IMR-90 (cell line): Measurements from ENCODE around the gene WDR3. TPM values are rescaled to one million over a fixed set of nuclear protein-coding genes. Genes with fewer than 3 reads are reported as not detected.

Experiments
- ATAC-seq: fragments of 200-7000 bp; cut with Tn5 transposase; 2 replicates; pipeline ENCODE4 v1.9.1; 2020; ENCODE audit warnings: low read depth, mild to moderate bottlenecking, moderate library complexity
- BruUV-seq: library from RNA; stranded (reverse); fragments of 400-500 nt; replicated peaks from 2 replicates; lab custom pipeline; 2021; lab: Mats Ljungman, UMichigan
- CTCF ChIA-PET: fragments of 300-600 bp; formaldehyde crosslinking; extraction: SDS; loops from one replicate; lab custom pipeline; 2021; ENCODE audit warnings: antibody characterized with exemption; lab: Yijun Ruan, JAX
- POLR2A ChIA-PET: fragments of 300-600 bp; sonication (Branson Sonifier 250); formaldehyde crosslinking; loops from one replicate; lab custom pipeline; 2022; ENCODE audit warnings: antibody characterized with exemption; ENCODE audit not compliant: unreplicated experiment; lab: Charles Lee
- DNase-seq: peaks from one replicate; pipeline ENCODE4 v3.0.0; 2013
- H2AFZ ChIP-seq: replicated peaks from 2 replicates; pipeline ENCODE3; 2013; ENCODE audit warnings: low read length, mild to moderate bottlenecking; ENCODE audit not compliant: poor library complexity
- H2AK5ac ChIP-seq: 2 replicates; pipeline ENCODE4 v1.6.1; 2013; ENCODE audit warnings: low read depth, low read length, inconsistent platforms
- H2AK9ac ChIP-seq: replicated peaks from 2 replicates; pipeline ENCODE3; 2013; ENCODE audit warnings: mild to moderate bottlenecking, low read depth, low read length, moderate library complexity; ENCODE audit not compliant: poor library complexity
- H2BK120ac ChIP-seq: 2 replicates; pipeline ENCODE4 v1.6.1; 2013; ENCODE audit warnings: low read depth, low read length, inconsistent platforms
- H2BK15ac ChIP-seq: 3 replicates; pipeline ENCODE4 v1.6.1; 2013; ENCODE audit warnings: low read depth, low read length, inconsistent platforms
- H2BK20ac ChIP-seq: 2 replicates; pipeline ENCODE4 v1.6.1; 2013; ENCODE audit warnings: low read depth, mild to moderate bottlenecking, inconsistent platforms, low read length, moderate library complexity
- H2BK5ac ChIP-seq: 2 replicates; pipeline ENCODE4 v1.6.1; 2013; ENCODE audit warnings: mild to moderate bottlenecking, low read depth, low read length, inconsistent platforms; ENCODE audit not compliant: poor library complexity, severe bottlenecking
- H3K14ac ChIP-seq: replicated peaks from 2 replicates; pipeline ENCODE4 v1.6.1; 2013; ENCODE audit warnings: low read depth, low read length, inconsistent platforms
- H3K18ac ChIP-seq: 2 replicates; pipeline ENCODE4 v1.6.1; 2013; ENCODE audit warnings: low read depth, low read length, control low read depth
- H3K23ac ChIP-seq: 2 replicates; pipeline ENCODE4 v1.6.1; 2013; ENCODE audit warnings: low read depth, low read length, inconsistent platforms
- H3K27ac ChIP-seq: 2 replicates; pipeline ENCODE4 v1.5.1; 2013; ENCODE audit warnings: mild to moderate bottlenecking, control low read depth, low read length; ENCODE audit not compliant: insufficient read depth
- H3K27me3 ChIP-seq: 2 replicates; pipeline ENCODE4 v1.6.1; 2013; ENCODE audit warnings: low read length; ENCODE audit not compliant: control insufficient read depth, insufficient read depth
- H3K36me3 ChIP-seq: 2 replicates; pipeline ENCODE4 v1.6.1; 2013; ENCODE audit warnings: low read length, mixed read lengths; ENCODE audit not compliant: control insufficient read depth, insufficient read depth
- H3K4ac ChIP-seq: 2 replicates; pipeline ENCODE4 v1.6.1; 2013; ENCODE audit warnings: low read depth, low read length, inconsistent platforms
- H3K4me1 ChIP-seq: 2 replicates; pipeline ENCODE4 v1.6.1; 2013; ENCODE audit warnings: low read length, mixed read lengths; ENCODE audit not compliant: control insufficient read depth, insufficient read depth
- H3K4me2 ChIP-seq: 2 replicates; pipeline ENCODE4 v1.6.1; 2013; ENCODE audit warnings: low read depth, mild to moderate bottlenecking, control low read depth, low read length, moderate library complexity
- H3K4me3 ChIP-seq: 2 replicates; pipeline ENCODE4 v1.5.1; 2013; ENCODE audit warnings: low read depth, mild to moderate bottlenecking, control low read depth, low read length, moderate library complexity; ENCODE audit not compliant: insufficient read depth
- H3K56ac ChIP-seq: 2 replicates; pipeline ENCODE4 v1.6.1; 2013; ENCODE audit warnings: low read length, inconsistent platforms; ENCODE audit not compliant: insufficient read depth; ENCODE audit errors: extremely low read depth
- H3K79me1 ChIP-seq, 2 experiments: 2 replicates each; pipeline ENCODE4 v1.6.1; 2013; ENCODE audit warnings: low read length in 2 of 2, inconsistent platforms in 1 of 2, low read depth in 1 of 2
- H3K9ac ChIP-seq: 2 replicates; pipeline ENCODE4 v1.6.1; 2013; ENCODE audit warnings: low read depth, low read length, control low read depth
- H3K9me1 ChIP-seq: 2 replicates; pipeline ENCODE4 v1.6.1; 2013; ENCODE audit warnings: low read length, inconsistent platforms; ENCODE audit not compliant: insufficient read depth
- H3K9me3 ChIP-seq: 2 replicates; pipeline ENCODE4 v1.6.1; 2013; ENCODE audit warnings: low read length; ENCODE audit not compliant: control insufficient read depth, insufficient read depth
- H4K20me1 ChIP-seq: 2 replicates; pipeline ENCODE4 v1.6.1; 2013; ENCODE audit warnings: low read length, inconsistent platforms; ENCODE audit not compliant: insufficient read depth
- H4K5ac ChIP-seq: 2 replicates; pipeline ENCODE4 v1.6.1; 2013; ENCODE audit warnings: mild to moderate bottlenecking, low read depth, low read length, control low read depth
- H4K8ac ChIP-seq, 2 experiments: 2 replicates each; pipeline ENCODE4 v1.6.1; 2013; ENCODE audit warnings: low read depth in 2 of 2, low read length in 2 of 2, control low read depth in 1 of 2, inconsistent platforms in 1 of 2
- H4K91ac ChIP-seq: 2 replicates; pipeline ENCODE4 v1.6.1; 2013; ENCODE audit warnings: low read depth, low read length, inconsistent platforms; ENCODE audit not compliant: insufficient read depth
- BHLHE40 ChIP-seq: fragments of 150-350 bp; IDR thresholded peaks from 2 replicates; pipeline ENCODE4 v1.6.1; 2016; ENCODE audit warnings: mild to moderate bottlenecking, low read depth, low read length
- CEBPB ChIP-seq: IDR thresholded peaks from 2 replicates; pipeline ENCODE4 v1.6.1; 2012; ENCODE audit warnings: low read depth, low read length, improper control_type of control experiment
- CTCF ChIP-seq: conservative IDR thresholded peaks from 2 replicates; pipeline ENCODE4 v1.5.1; 2012; ENCODE audit warnings: mild to moderate bottlenecking, low read depth, low read length, improper control_type of control experiment
- FOS ChIP-seq: fragments of 150-350 bp; IDR thresholded peaks from 2 replicates; pipeline ENCODE4 v1.6.1; 2016; ENCODE audit warnings: low read depth, low read length
- MAZ ChIP-seq: IDR thresholded peaks from 2 replicates; pipeline ENCODE4 v1.6.1; 2012; ENCODE audit warnings: low read depth, mild to moderate bottlenecking, low read length, improper control_type of control experiment, moderate library complexity, borderline replicate concordance
- MXI1 ChIP-seq: IDR thresholded peaks from 2 replicates; pipeline ENCODE4 v1.6.1; 2012; ENCODE audit warnings: low read depth, mild to moderate bottlenecking, low read length, moderate library complexity, borderline replicate concordance
- POLR2A ChIP-seq: IDR thresholded peaks from 2 replicates; pipeline ENCODE4 v1.6.1; 2012; ENCODE audit warnings: mild to moderate bottlenecking, low read depth, low read length
- RCOR1 ChIP-seq: IDR thresholded peaks from 2 replicates; pipeline ENCODE4 v1.6.1; 2012; ENCODE audit warnings: mild to moderate bottlenecking, low read length, improper control_type of control experiment; ENCODE audit not compliant: insufficient replicate concordance
- SMC3 ChIP-seq: fragments of 150-350 bp; IDR thresholded peaks from 2 replicates; pipeline ENCODE4 v1.6.1; 2016; ENCODE audit warnings: low read depth, mild to moderate bottlenecking, antibody characterized with exemption, low read length, moderate library complexity
- WGBS, 2 experiments: methylation state at CpG; one replicate each; pipeline versions ENCODE4 v1.1.5 to v1.1.7; 2013; ENCODE audit warnings: missing lambda C conversion rate in 2 of 2; ENCODE audit not compliant: insufficient read length in 1 of 2; ENCODE audit errors: extremely low coverage in 2 of 2; 5-methylcytosine and 5-hydroxymethylcytosine counted together
- dilution Hi-C: fragments of 300-500 bp; cut with HindIII; formaldehyde crosslinking; loops from one replicate; pipeline ENCODE4 v1.14.3; 2018; ENCODE audit warnings: low sequenced_read_pairs; ENCODE audit not compliant: unreplicated experiment
- in situ Hi-C: fragments of 300-500 bp; cut with MboI; formaldehyde crosslinking; loops from 3 replicates; pipeline ENCODE4 v1.14.3; 2019; ENCODE audit warnings: low sequenced_read_pairs, inconsistent platforms, mixed read lengths
- intact Hi-C: fragments of 100-400 bp; cut with micrococcal nuclease; formaldehyde crosslinking; loops from 2 replicates; pipeline ENCODE4 v1.10.0; 2022
- polyA plus RNA-seq, 3 experiments: library from polyadenylated mRNA; depleted of rRNA; stranded (reverse); fragments of >200 nt; gene quantifications; 2 replicates each; pipeline ENCODE4 v1.2.3, GENCODE V29; 2012; ENCODE audit warnings: low replicate concordance in 1 of 3
- total RNA-seq: library from RNA; depleted of rRNA; stranded (reverse); fragments of >200 nt; gene quantifications from 2 replicates; pipeline ENCODE4 v1.2.3, GENCODE V29; 2012
- TF ChIP-seq, protein P1 (sequence below): fragments of 150-350 bp; IDR thresholded peaks from 2 replicates; pipeline ENCODE4 v1.6.1; 2017; ENCODE audit warnings: mild to moderate bottlenecking, antibody characterized with exemption, low read length, low read depth
- TF ChIP-seq, protein P2 (sequence below): fragments of 150-350 bp; IDR thresholded peaks from 2 replicates; pipeline ENCODE4 v1.6.1; 2016; ENCODE audit warnings: low read depth, mild to moderate bottlenecking, low read length, moderate library complexity, borderline replicate concordance

Gene WDR3
- total and polyA plus RNA-seq, 2 of the 4 experiments (the other 2 are of a cell fraction), result 16.7 to 88.5 TPM

GRCh38 chr1:117925981-117926380 lies 3.6 kb upstream of the WDR3 start:
- no peak overlapping the region for H3K4me3 ChIP-seq
- H4K5ac ChIP-seq, result no peak overlapping the region
- no peak for TF ChIP-seq MXI1
- TF ChIP-seq MAZ, result no peak
- no peak for TF ChIP-seq FOS
- no peak for TF ChIP-seq POLR2A
- no peak for TF ChIP-seq SMC3
- TF ChIP-seq RCOR1, result no peak
- TF ChIP-seq, protein P1, sequence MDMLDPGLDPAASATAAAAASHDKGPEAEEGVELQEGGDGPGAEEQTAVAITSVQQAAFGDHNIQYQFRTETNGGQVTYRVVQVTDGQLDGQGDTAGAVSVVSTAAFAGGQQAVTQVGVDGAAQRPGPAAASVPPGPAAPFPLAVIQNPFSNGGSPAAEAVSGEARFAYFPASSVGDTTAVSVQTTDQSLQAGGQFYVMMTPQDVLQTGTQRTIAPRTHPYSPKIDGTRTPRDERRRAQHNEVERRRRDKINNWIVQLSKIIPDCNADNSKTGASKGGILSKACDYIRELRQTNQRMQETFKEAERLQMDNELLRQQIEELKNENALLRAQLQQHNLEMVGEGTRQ, result no peak
- TF ChIP-seq, protein P2, sequence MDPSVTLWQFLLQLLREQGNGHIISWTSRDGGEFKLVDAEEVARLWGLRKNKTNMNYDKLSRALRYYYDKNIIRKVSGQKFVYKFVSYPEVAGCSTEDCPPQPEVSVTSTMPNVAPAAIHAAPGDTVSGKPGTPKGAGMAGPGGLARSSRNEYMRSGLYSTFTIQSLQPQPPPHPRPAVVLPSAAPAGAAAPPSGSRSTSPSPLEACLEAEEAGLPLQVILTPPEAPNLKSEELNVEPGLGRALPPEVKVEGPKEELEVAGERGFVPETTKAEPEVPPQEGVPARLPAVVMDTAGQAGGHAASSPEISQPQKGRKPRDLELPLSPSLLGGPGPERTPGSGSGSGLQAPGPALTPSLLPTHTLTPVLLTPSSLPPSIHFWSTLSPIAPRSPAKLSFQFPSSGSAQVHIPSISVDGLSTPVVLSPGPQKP, result no peak
- TF ChIP-seq CEBPB, result no peak
- TF ChIP-seq BHLHE40, result no peak
- no peak for TF ChIP-seq CTCF
- no peak overlapping the region for H3K18ac ChIP-seq
- ChIA-PET CTCF (no interaction called here), POLR2A (no interaction called here)
- H4K8ac ChIP-seq, result no peak overlapping the region
- H2AK9ac ChIP-seq, result no peak overlapping the region
- DNase-seq, result no peak
- H3K27me3 ChIP-seq, result no peaks in the 10 kb centered on the region
- intact Hi-C loops, result loop anchor here (5.0 to 10.0 kb wide), 2 partner anchors 861 to 1786 kb away; partner anchors contain the start of genes PHGDH and TTF2
- no peak overlapping the region for H3K4me2 ChIP-seq
- no peak overlapping the region for H2BK15ac ChIP-seq
- H2AK5ac ChIP-seq, result no peak overlapping the region
- H3K27ac ChIP-seq, result no peak overlapping the region
- WGBS, 2 experiments, result 100% methylated on average over 2 of the region's 3 CpGs; no CpG with 5 or more reads in 1 of the 2 experiments
- H2BK20ac ChIP-seq, result no peak overlapping the region
- H2BK5ac ChIP-seq, result no peak overlapping the region
- no peak overlapping the region for H2BK120ac ChIP-seq
- no TSS peak for BruUV-seq
- no peak overlapping the region for H3K4ac ChIP-seq
- H3K36me3 ChIP-seq, result no peaks in the 10 kb centered on the region; the same call in 1 of the 2 replicates
- peaks cover 4% of the 10 kb centered on the region for H3K9me1 ChIP-seq
- H3K23ac ChIP-seq, result no peak overlapping the region
- H4K91ac ChIP-seq, result no peak overlapping the region
- peaks cover 17 to 60% of the 10 kb centered on the region in 2 experiments for H3K79me1 ChIP-seq
- no peak overlapping the region for H2AFZ ChIP-seq
- dilution Hi-C loops, result no loop called here
- peaks cover 8% of the 10 kb centered on the region; the same call in 1 of the 2 replicates for H4K20me1 ChIP-seq
- H3K56ac ChIP-seq, result no peak overlapping the region
- 0 out of 2 replicates have a peak, but pooled peaks cover 3% of the 10 kb centered on the region for H3K4me1 ChIP-seq
- no peak overlapping the region for H3K9ac ChIP-seq
- no peak overlapping the region for H3K14ac ChIP-seq
- no peaks in the 10 kb centered on the region for H3K9me3 ChIP-seq
- ATAC-seq, result no peak
- in situ Hi-C loops, result no loop called here
